ENCODE measurements around the gene RAB11FIP5.

DNA sequence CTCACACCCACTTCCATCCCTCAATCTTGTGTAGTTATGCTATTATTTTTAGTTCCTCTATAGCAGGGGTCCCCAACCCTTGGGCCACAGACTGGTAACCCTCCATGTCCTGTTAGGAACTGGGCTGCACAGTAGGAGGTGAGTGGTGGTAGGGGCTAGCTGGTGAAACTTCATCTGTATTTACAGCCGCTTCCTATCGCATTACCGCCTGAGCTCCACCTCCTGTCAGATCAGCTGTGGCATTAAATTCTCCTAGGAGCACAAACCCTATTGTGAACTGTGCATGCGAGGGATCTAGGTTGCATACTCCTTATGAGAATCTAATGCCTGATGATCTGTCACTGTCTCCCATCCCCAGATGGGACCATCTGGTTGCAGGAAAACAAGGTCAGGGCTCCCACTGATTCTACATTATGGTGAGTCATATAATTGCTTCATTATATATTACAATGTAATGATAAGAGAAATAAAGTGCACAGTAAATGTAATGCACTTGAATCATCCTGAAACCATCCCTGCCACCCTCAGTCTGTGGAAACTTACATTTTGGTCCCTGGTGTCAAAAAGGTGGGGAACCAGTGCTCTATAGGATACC is 1.6 kb upstream of the RAB11FIP5 start:
- TF ChIP-seq EZH2 (IDR thresholded peaks at IDR 0.05; ENCODE audit: low read depth, unreplicated experiment), result no peak
- no peak for TF ChIP-seq CTCF (conservative IDR thresholded peaks at IDR 0.05; ENCODE audit: low read depth in 2 of 2)
- no peak for TF ChIP-seq JUNB (IDR thresholded peaks at IDR 0.05; ENCODE audit: unreplicated experiment)
- TF ChIP-seq POLR2AphosphoS5 (IDR thresholded peaks at IDR 0.05; ENCODE audit: low read depth), result no peak
- no peak for TF ChIP-seq EZH2phosphoT487 (IDR thresholded peaks at IDR 0.05; ENCODE audit: unreplicated experiment)
- TF ChIP-seq ZNF331 (CRISPR knock-in tag; IDR thresholded peaks at IDR 0.05; ENCODE audit: low read depth), result no peak
- no peak for TF ChIP-seq NANOG (IDR thresholded peaks at IDR 0.05; ENCODE audit: borderline replicate concordance)
- TF ChIP-seq CREB1 (CRISPR knock-in tag; IDR thresholded peaks at IDR 0.05; ENCODE audit: low read depth), result no peak
- TF ChIP-seq, protein P1, sequence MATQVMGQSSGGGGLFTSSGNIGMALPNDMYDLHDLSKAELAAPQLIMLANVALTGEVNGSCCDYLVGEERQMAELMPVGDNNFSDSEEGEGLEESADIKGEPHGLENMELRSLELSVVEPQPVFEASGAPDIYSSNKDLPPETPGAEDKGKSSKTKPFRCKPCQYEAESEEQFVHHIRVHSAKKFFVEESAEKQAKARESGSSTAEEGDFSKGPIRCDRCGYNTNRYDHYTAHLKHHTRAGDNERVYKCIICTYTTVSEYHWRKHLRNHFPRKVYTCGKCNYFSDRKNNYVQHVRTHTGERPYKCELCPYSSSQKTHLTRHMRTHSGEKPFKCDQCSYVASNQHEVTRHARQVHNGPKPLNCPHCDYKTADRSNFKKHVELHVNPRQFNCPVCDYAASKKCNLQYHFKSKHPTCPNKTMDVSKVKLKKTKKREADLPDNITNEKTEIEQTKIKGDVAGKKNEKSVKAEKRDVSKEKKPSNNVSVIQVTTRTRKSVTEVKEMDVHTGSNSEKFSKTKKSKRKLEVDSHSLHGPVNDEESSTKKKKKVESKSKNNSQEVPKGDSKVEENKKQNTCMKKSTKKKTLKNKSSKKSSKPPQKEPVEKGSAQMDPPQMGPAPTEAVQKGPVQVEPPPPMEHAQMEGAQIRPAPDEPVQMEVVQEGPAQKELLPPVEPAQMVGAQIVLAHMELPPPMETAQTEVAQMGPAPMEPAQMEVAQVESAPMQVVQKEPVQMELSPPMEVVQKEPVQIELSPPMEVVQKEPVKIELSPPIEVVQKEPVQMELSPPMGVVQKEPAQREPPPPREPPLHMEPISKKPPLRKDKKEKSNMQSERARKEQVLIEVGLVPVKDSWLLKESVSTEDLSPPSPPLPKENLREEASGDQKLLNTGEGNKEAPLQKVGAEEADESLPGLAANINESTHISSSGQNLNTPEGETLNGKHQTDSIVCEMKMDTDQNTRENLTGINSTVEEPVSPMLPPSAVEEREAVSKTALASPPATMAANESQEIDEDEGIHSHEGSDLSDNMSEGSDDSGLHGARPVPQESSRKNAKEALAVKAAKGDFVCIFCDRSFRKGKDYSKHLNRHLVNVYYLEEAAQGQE (IDR thresholded peaks at IDR 0.05; ENCODE audit: unreplicated experiment), result no peak
- no peak for TF ChIP-seq ZNF462 (CRISPR knock-in tag; IDR thresholded peaks at IDR 0.05)
- no peak for TF ChIP-seq ETS1 (IDR thresholded peaks at IDR 0.05)
- TF ChIP-seq STAT1 (IDR thresholded peaks at IDR 0.05; ENCODE audit: unreplicated experiment), result no peak
